ENCODE measurements around the gene RUNX2.

DNA sequence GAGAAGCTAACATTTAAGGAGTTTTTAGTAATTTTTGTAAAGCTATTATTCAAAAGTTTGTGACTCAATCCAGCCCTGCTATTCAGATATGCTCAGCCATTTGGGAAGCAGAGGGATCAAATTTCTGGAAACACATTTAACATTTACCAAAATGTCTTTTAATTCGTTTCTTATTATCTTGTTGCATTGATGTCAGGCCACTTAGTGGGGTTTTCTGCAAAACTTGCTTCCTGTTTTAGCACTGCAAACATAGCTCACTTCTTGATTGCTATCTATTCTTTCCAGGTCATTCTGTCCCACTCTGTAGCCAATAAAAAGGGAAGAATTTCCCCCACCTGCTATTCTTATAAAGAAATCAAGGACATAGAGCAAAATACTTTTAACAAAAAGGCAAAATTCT lies 226.5 kb downstream of the RUNX2 start:
- no peak for TF ChIP-seq EZH2 (IDR thresholded peaks at IDR 0.05; ENCODE audit: low read depth, low read length, severe bottlenecking)
- no peak for TF ChIP-seq CEBPB (IDR thresholded peaks at IDR 0.05; ENCODE audit: low read depth, low read length)
- TF ChIP-seq, protein P1, sequence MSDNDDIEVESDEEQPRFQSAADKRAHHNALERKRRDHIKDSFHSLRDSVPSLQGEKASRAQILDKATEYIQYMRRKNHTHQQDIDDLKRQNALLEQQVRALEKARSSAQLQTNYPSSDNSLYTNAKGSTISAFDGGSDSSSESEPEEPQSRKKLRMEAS (IDR thresholded peaks at IDR 0.05): no peak
- TF ChIP-seq, protein P2, sequence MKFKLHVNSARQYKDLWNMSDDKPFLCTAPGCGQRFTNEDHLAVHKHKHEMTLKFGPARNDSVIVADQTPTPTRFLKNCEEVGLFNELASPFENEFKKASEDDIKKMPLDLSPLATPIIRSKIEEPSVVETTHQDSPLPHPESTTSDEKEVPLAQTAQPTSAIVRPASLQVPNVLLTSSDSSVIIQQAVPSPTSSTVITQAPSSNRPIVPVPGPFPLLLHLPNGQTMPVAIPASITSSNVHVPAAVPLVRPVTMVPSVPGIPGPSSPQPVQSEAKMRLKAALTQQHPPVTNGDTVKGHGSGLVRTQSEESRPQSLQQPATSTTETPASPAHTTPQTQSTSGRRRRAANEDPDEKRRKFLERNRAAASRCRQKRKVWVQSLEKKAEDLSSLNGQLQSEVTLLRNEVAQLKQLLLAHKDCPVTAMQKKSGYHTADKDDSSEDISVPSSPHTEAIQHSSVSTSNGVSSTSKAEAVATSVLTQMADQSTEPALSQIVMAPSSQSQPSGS (IDR thresholded peaks at IDR 0.05; ENCODE audit: low read length): no peak
- TF ChIP-seq POLR2AphosphoS5 (IDR thresholded peaks at IDR 0.05; ENCODE audit: low read depth, low read length): no peak
- TF ChIP-seq, protein P3, sequence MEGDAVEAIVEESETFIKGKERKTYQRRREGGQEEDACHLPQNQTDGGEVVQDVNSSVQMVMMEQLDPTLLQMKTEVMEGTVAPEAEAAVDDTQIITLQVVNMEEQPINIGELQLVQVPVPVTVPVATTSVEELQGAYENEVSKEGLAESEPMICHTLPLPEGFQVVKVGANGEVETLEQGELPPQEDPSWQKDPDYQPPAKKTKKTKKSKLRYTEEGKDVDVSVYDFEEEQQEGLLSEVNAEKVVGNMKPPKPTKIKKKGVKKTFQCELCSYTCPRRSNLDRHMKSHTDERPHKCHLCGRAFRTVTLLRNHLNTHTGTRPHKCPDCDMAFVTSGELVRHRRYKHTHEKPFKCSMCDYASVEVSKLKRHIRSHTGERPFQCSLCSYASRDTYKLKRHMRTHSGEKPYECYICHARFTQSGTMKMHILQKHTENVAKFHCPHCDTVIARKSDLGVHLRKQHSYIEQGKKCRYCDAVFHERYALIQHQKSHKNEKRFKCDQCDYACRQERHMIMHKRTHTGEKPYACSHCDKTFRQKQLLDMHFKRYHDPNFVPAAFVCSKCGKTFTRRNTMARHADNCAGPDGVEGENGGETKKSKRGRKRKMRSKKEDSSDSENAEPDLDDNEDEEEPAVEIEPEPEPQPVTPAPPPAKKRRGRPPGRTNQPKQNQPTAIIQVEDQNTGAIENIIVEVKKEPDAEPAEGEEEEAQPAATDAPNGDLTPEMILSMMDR (IDR thresholded peaks at IDR 0.05; ENCODE audit: control extremely low read depth in 1 of 3, insufficient read depth in 1 of 3, low read depth in 1 of 3, low read length in 3 of 3): no peak
- TF ChIP-seq BRCA1 (IDR thresholded peaks at IDR 0.05; ENCODE audit: low read depth, low read length): no peak
- no peak for TF ChIP-seq RNF2 (IDR thresholded peaks at IDR 0.05; ENCODE audit: borderline replicate concordance, low read depth, low read length, missing control alignments, poor library complexity, severe bottlenecking)
- TF ChIP-seq SUZ12 (IDR thresholded peaks at IDR 0.05; ENCODE audit: low read length): no peak
- no peak for TF ChIP-seq RAD21 (IDR thresholded peaks at IDR 0.05 in 1 of 2, conservative IDR thresholded peaks at IDR 0.05 in 1 of 2; ENCODE audit: low read depth in 2 of 2, low read length in 2 of 2)
- no peak for TF ChIP-seq SP1 (IDR thresholded peaks at IDR 0.05; ENCODE audit: low read depth, low read length)
- TF ChIP-seq SIX5 (IDR thresholded peaks at IDR 0.05; ENCODE audit: low read depth, low read length): no peak
- TF ChIP-seq POLR2A (IDR thresholded peaks at IDR 0.05; ENCODE audit: control extremely low read depth in 1 of 2, low read depth in 2 of 2, low read length in 2 of 2): no peak
- TF ChIP-seq CHD2 (IDR thresholded peaks at IDR 0.05; ENCODE audit: low read length): no peak

Data from H1 (cell line).